Cortex of kidney (tissue), 1 donor: ENCODE results near the gene ABI3.

Experiments used
- DNase-seq: peaks from one replicate; lab custom pipeline; 2025; lab: John Stamatoyannopoulos, UW

ABI3 gene

GRCh38 chr17:49197346-49197998, 13.0 kb upstream of the ABI3 start:
- DNase-seq = no peak

DNA sequence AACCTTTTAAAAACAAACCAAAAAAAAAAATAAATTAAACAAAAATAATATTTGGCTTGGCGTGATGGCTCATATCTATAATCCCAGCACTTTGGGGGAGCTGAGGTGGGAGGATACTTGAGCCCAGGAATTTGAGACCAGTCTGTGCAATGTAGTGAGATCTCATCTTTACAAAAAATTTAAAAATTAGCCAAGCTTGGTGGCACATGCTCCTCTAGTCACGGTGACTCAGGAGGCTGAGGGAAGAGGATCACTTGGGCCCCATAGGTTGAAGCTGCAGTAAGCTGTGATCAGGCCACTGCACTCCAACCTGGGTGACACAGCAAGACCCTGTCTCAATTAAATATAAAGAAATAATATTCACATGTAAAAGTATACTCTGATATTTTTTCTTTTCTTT, 12.3 kb upstream of the ABI3 start:
- DNase-seq = no peak

DNA sequence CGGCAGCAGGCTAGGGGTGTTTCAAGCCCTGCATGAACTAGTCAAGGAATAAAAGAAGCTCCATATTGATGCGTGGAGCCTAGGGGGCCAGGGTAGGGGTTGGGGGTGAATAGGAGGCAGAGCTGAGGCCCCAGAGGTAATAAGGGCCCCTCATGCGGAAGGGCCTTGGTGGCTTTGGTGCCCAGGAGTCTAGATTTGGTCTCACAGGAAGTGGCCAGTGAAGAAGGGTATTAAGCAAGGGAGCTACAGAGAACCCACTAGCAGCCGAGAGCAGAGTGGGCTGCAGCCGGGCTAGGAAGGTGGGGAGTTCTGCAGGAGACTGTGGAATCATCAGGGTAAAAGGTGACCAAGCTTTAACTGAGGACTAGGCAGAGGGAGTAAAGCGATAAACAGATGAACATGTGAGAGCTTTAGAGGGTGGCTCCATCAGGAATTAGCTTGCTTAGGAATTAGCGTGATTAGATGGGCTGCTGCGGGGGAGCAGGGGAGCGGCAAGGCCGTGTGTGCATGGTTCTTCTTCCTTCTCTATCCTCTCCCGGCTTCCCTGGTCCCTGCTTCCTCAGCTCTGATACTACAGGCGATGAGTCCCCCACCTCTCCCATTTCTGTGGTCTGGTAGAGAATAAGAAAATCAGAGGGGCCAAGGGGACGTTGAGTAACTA, 10.0 kb upstream of the ABI3 start:
- DNase-seq = no peak

DNA sequence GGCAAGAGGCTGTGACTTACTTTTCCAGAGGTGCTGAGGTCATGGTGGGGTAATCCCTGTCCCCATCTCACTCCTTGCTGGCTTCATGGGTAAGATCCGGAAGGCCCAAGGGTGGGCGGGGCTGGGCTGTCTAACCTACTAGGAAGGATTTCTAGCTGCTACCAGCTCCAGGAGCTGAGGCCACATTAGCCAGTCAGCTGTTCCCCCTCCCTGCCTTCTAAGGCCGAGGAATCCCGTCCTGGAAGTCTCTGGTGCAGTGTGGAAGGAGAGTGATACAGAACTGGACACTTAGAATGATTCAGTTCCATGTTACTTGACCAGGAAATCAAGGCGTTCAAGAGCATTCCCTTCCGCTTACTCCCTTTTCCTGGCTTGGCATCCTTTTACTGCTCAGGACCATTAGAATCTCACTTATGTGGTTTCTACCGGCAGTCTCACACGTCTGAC, 9.0 kb upstream of the ABI3 start:
- DNase-seq = no peak

DNA sequence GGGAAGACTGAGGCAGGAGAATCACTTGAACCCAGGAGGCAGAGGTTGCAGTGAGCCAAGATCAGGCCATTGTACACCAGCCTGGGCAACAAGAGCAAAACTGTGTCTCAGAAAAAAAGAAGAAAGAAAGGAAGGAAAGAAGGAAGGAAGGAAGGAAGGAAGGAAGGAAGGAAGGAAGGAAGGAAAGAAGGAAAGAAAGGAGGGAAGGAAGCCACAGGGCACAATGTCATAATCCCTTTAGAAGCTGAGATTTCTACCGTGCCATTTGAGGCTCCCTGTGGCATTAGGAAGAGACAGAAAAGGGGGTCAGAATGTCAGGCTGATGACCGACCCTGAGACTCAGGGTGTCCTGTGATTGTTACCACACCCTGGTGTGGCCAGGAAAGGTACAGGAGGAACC, 6.7 kb upstream of the ABI3 start:
- no peak for DNase-seq

DNA sequence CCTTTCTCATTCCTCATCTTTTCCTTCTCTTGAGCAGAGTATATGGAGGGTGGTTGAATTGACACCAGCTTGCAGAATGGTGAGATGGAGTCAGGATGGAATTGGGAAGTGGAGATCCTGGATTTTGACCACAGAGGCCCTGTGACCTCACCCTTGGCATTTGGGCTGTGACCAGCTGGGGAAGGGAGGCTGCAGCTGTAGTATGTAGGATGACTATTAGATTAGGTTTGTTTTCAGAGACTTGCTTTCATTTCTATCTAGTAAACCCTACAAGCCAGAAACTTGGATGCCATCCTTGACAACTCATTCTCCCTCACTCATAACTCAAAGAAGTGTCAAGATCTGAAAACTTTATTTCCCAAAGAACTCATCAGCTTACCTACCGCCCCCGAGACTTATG, 6.0 kb upstream of the ABI3 start:
- no peak for DNase-seq

- DNase-seq = no peak
These were observed 1.4 kb upstream of the ABI3 start for GRCh38 chr17:49209061-49209571.

- no peak for DNase-seq
These were observed 2.9 kb downstream of the ABI3 start for GRCh38 chr17:49213399-49213798.

- no peak for DNase-seq
These were observed 3.3 kb downstream of the ABI3 start for GRCh38 chr17:49213847-49214246.

DNA sequence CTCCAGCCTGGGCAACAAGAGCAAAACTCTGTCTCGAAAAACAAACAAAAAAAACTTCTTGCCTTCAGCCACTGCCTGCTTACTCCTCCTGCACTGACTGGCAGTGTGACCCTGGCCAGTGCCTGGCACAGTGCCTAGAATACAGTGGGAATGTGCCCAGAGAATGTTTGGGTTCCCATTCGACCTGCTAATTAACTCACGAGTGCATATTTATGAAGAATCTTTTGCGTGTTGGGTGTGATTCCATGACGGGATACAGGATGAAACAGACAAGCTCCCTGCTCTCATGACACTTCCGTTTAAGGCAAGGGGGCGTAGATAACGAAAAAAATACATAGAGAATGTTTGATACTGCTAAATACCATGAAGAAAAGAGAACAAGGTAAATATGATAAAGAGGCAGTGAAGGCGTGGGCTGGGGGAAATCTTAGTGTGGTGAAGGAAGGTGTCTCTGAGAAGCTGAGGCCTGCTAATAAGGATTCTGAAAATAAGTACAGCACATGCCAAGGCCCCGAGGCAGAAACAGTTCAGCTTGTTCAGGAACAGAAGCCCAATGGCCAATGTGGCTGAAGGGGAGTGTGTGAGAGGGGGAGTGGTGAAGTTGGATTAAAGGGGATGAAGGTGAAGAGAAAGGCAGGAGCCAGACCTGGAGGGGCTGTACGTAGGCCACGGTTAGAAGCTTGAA, 4.3 kb downstream of the ABI3 start:
- DNase-seq = no peak

DNA sequence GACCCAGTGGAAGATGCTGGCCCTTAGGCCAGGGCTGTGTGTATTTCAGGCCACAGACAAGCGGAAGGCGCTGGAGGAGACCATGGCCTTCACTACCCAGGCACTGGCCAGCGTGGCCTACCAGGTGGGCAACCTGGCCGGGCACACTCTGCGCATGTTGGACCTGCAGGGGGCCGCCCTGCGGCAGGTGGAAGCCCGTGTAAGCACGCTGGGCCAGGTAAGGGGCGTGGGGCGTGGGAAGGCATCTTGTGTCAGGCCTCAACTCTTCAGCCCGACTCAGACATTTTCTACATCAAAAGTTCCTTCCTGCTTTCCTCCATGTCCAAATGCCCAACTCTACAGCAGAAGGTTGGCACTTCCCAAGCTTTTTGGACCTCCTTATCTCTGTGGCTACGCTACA, 6.0 kb downstream of the ABI3 start:
- DNase-seq = no peak

DNA sequence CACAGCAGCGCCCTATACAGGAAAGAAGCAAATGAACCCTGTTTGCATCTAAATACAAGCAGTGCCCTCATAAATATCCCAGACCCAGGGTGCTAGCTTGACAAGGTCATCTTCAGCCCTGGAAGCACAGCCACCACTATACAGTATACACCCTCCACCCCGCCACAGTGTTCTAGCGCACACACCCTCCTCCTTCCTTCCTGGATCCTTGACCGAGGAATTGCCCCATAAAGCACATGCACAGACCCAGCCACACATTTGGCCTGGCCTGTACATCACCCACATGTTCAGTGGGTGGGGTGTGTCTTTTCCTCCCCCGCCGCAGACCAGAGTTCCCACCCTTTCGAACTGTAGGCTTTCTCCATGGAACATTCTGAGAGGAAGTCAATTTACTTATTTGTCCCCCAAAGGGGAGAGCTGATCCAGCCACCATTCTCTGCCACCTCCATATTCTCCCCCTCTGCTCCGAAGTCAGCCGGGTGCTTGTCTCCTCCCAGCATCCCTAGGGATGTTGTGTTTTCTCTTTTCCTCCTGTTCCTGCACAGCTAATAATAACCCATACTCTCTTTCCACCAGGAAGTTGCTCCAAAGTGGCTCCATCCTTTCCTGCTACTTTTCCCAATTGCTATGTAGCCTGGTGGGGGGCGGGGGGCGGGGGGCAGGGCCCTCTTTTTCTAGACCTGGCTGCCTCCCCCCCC, 6.6 kb downstream of the ABI3 start:
- DNase-seq = no peak

GRCh38 chr17:49217651-49218413, 7.3 kb downstream of the ABI3 start:
- no peak for DNase-seq

DNA sequence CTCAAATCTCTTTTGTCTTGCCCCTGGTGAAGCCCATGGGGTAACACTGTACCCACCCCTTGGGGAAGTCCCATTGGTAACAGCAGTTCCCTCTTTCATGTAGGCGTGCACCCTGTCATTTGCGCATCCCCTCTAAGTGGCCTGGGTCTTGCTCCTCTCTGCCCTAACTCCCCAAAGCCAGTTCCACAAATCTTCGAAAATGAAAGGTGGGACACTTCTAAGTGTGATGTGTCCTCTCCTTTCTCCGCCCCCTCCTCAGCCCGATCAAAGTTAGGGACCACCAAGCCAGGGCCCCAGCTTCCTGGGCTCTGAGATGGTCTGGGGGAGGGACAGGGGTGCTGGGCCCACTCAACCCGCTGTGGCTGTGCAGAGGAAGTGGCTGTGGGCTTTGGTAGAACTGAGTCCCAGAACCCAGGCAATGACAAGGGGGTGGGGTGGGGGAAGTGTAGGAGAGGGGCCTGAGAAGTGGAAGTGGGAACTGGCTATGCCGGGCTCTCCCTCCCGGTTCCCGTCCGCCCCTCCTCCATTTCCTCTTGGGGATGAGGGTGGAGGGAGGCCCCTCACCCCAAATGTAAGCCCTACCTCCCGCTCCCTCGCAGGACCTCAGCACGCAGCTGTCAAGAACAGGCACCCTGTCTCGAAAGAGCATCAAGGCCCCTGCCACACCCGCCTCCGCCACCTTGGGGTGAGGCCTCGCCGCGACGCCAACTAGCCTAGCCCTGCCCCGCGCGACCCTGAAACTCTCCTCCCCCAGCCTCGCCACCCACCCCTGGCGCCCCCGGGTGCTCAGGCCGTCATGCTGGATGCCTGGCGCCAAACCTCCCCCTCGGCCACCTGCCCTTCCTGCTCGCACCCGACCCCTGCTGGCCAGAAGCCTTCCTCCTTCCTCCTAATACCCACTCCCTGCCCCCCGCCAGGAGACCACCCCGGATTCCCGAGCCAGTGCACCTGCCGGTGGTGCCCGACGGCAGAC, 8.7 kb downstream of the ABI3 start:
- DNase-seq = no peak

- DNase-seq = no peak
These were observed 9.5 kb downstream of the ABI3 start for GRCh38 chr17:49219987-49220386.

GRCh38 chr17:49223168-49223516, 12.6 kb downstream of the ABI3 start:
- DNase-seq = no peak

- no peak for DNase-seq
These were observed 13.2 kb downstream of the ABI3 start for GRCh38 chr17:49223517-49224197.

DNA sequence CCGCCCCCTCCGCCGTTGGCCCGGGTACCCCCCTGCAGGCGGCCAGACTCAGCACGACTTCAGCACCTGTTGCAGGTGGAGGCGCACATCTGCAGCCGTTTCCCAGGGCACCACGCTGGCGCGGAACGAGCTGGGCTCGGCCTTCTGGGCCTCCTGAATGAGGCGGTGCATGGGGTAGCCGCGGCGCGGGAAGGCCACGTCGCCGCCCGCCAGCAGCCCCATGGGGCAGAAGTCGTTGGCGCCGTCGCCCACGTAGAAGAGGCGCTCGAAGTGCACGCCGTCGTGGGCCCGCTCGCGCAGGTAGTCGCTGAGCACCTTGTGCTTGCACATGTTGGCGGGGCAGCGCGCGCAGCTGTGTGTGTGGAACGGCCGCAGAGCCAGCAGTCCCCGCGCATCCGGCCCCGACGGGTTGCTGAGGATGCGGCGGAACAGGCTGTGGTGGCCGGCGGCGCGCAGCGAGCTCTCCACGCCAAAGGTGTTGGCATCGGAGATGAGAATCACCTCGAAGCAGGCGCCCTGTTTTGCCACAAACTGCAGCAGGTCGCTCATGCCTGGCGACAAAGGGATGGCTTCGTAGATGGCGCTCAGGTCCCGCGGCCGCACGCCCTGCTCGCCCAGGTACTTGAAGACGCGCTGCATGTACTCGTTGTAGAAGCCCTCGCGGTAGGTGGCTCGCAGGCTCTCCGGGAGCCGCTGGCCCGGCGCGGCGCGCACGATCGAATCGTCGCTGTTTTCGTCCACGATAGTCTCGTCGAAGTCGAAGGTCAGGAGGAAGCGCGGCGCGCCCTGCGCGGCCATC, 13.9 kb downstream of the ABI3 start:
- DNase-seq = no peak

GRCh38 chr17:49224997-49225337, 14.5 kb downstream of the ABI3 start:
- no peak for DNase-seq
